H1 (cell line): ENCODE data around the gene WFDC1. TPM values are rescaled to one million over a fixed set of nuclear protein-coding genes. Genes with fewer than 3 reads are reported as not detected.

Experiments
- CTCF ChIA-PET: fragments of 300-600 bp; sonication (Branson Sonifier 250); formaldehyde crosslinking; loops from one replicate; lab custom pipeline; 2021; ENCODE audit not compliant: partially characterized antibody; lab: Charles Lee
- POLR2A ChIA-PET: fragments of 300-600 bp; sonication (Branson Sonifier 250); formaldehyde crosslinking; loops from one replicate; lab custom pipeline; 2021; ENCODE audit warnings: inconsistent platforms; ENCODE audit not compliant: partially characterized antibody; lab: Charles Lee
- DNase-seq, 2 experiments: peaks; one replicate each; pipeline versions ENCODE4 v3.0.0 to v3.0.0-alpha.2; 2010 to 2022; ENCODE audit warnings: low spot score in 2 of 2, low read depth in 1 of 2, mixed read lengths in 1 of 2
- FAIRE-seq: peaks from 2 replicates; lab custom pipeline; 2011; peaks lifted over from hg19 to GRCh38; lab: Jason Lieb, UNC
- H2AFZ ChIP-seq: 2 replicates; pipeline ENCODE4 v1.8.1; 2012; ENCODE audit warnings: low read length, inconsistent platforms
- H2AK5ac ChIP-seq: 2 replicates; pipeline ENCODE4 v1.6.1; 2013; ENCODE audit warnings: low read depth, low read length
- H2BK120ac ChIP-seq: replicated peaks from 2 replicates; pipeline ENCODE3; 2013; ENCODE audit warnings: low read depth, low read length, inconsistent platforms
- H2BK12ac ChIP-seq: 2 replicates; pipeline ENCODE4 v1.6.1; 2013; ENCODE audit warnings: low read depth, low read length
- H2BK15ac ChIP-seq: 2 replicates; pipeline ENCODE4 v1.6.1; 2013; ENCODE audit warnings: low read length
- H2BK20ac ChIP-seq: 2 replicates; pipeline ENCODE4 v1.6.1; 2013; ENCODE audit warnings: low read length
- H2BK5ac ChIP-seq: 2 replicates; pipeline ENCODE4 v1.6.1; 2013; ENCODE audit warnings: low read depth, low read length
- H3K14ac ChIP-seq: 2 replicates; pipeline ENCODE4 v1.6.1; 2013; ENCODE audit warnings: inconsistent platforms; ENCODE audit not compliant: insufficient read length
- H3K18ac ChIP-seq: 2 replicates; pipeline ENCODE4 v1.6.1; 2013; ENCODE audit warnings: low read length; ENCODE audit errors: extremely low read depth
- H3K23ac ChIP-seq: 2 replicates; pipeline ENCODE4 v1.6.1; 2013; ENCODE audit warnings: inconsistent platforms; ENCODE audit not compliant: insufficient read length
- H3K23me2 ChIP-seq: 2 replicates; pipeline ENCODE4 v1.6.1; 2013; ENCODE audit warnings: low read depth, low read length
- H3K27ac ChIP-seq: 2 replicates; pipeline ENCODE4 v1.6.1; 2011; ENCODE audit warnings: low read depth, low read length, inconsistent platforms
- H3K27me3 ChIP-seq, 4 experiments: replicated peaks in 1 of 4; 1 replicate in 1 of 4; 2 replicates in 3 of 4; pipeline versions ENCODE4 v1.6.1 to v1.8.1; 2011 to 2013; ENCODE audit warnings: low read length in 3 of 4, mild to moderate bottlenecking in 3 of 4, inconsistent platforms in 2 of 4, mixed read lengths in 2 of 4, moderate library complexity in 1 of 4; ENCODE audit not compliant: control insufficient read depth in 3 of 4, insufficient read depth in 3 of 4; ENCODE audit errors: extremely low read depth in 1 of 4
- H3K36me3 ChIP-seq, 4 experiments: 2 replicates each; pipeline versions ENCODE4 v1.6.1 to v1.8.1; 2011 to 2013; ENCODE audit warnings: mild to moderate bottlenecking in 4 of 4, low read length in 3 of 4, moderate library complexity in 2 of 4, control low read depth in 1 of 4, inconsistent platforms in 1 of 4; ENCODE audit not compliant: insufficient read depth in 4 of 4, control insufficient read depth in 2 of 4
- H3K4ac ChIP-seq: replicated peaks from 2 replicates; pipeline ENCODE3; 2013; ENCODE audit warnings: low read length, low read depth, mixed read lengths, inconsistent platforms; ENCODE audit not compliant: insufficient read length
- H3K4me1 ChIP-seq, 4 experiments: replicated peaks in 1 of 4; 1 replicate in 1 of 4; 2 replicates in 3 of 4; pipeline versions ENCODE4 v1.6.1 to v1.8.1; 2011 to 2013; ENCODE audit warnings: low read length in 3 of 4, inconsistent platforms in 2 of 4, mixed read lengths in 1 of 4; ENCODE audit not compliant: insufficient read depth in 4 of 4, control insufficient read depth in 3 of 4
- H3K4me2 ChIP-seq, 2 experiments: 2 replicates each; pipeline versions ENCODE4 v1.6.1 to v1.8.1; 2011 to 2013; ENCODE audit warnings: low read depth in 2 of 2, low read length in 2 of 2, control low read depth in 1 of 2, inconsistent platforms in 1 of 2, mild to moderate bottlenecking in 1 of 2; ENCODE audit not compliant: insufficient read depth in 1 of 2
- H3K4me3 ChIP-seq, 4 experiments: fragments of 200-600, 300-600 bp in 1 of 4; sonication (generic), shearing (Covaris generic), sonication (Bioruptor Twin) in 1 of 4; 2 replicates each; pipeline versions ENCODE4 v1.5.1 to v1.8.1; 2011 to 2016; ENCODE audit warnings: low read length in 4 of 4, low read depth in 3 of 4, control low read depth in 2 of 4, inconsistent platforms in 2 of 4, mild to moderate bottlenecking in 2 of 4, mixed read lengths in 1 of 4, moderate library complexity in 1 of 4; ENCODE audit not compliant: insufficient read depth in 2 of 4; ENCODE audit errors: extremely low read depth in 1 of 4
- H3K56ac ChIP-seq: replicated peaks from 2 replicates; pipeline ENCODE3; 2013; ENCODE audit warnings: low read depth, mild to moderate bottlenecking, mixed read lengths, low read length, inconsistent platforms; ENCODE audit not compliant: insufficient read length
- H3K79me1 ChIP-seq: 2 replicates; pipeline ENCODE4 v1.6.1; 2013; ENCODE audit warnings: low read depth, low read length, control low read depth
- H3K79me2 ChIP-seq, 2 experiments: 2 replicates each; pipeline versions ENCODE4 v1.6.1 to v1.8.1; 2012 to 2013; ENCODE audit warnings: low read length in 2 of 2, mild to moderate bottlenecking in 2 of 2, inconsistent platforms in 1 of 2; ENCODE audit not compliant: insufficient read depth in 2 of 2, control insufficient read depth in 1 of 2
- H3K9ac ChIP-seq, 4 experiments: replicated peaks in 1 of 4; 1 replicate in 1 of 4; 2 replicates in 3 of 4; pipeline versions ENCODE4 v1.6.1 to v1.8.1; 2011 to 2013; ENCODE audit warnings: low read depth in 3 of 4, low read length in 3 of 4, control low read depth in 2 of 4, mild to moderate bottlenecking in 2 of 4, moderate library complexity in 2 of 4, inconsistent platforms in 1 of 4; ENCODE audit errors: extremely low read depth in 1 of 4
- H3K9me3 ChIP-seq, 2 experiments: 2 replicates each; pipeline versions ENCODE4 v1.6.1 to v1.8.1; 2012 to 2013; ENCODE audit warnings: mild to moderate bottlenecking in 2 of 2, moderate library complexity in 2 of 2, control low read depth in 1 of 2, inconsistent platforms in 1 of 2, low read depth in 1 of 2, low read length in 1 of 2, mixed read lengths in 1 of 2; ENCODE audit not compliant: insufficient read depth in 2 of 2
- H4K20me1 ChIP-seq, 2 experiments: replicated peaks in 1 of 2; 2 replicates each; pipeline versions ENCODE3 to v1.8.1; 2011 to 2013; ENCODE audit warnings: inconsistent platforms in 2 of 2, low read length in 2 of 2, mild to moderate bottlenecking in 1 of 2; ENCODE audit not compliant: insufficient read depth in 2 of 2, control insufficient read depth in 1 of 2
- H4K5ac ChIP-seq: 2 replicates; pipeline ENCODE4 v1.6.1; 2013; ENCODE audit warnings: low read length, low read depth, mixed read lengths, inconsistent platforms; ENCODE audit not compliant: insufficient read length
- H4K8ac ChIP-seq: 2 replicates; pipeline ENCODE4 v1.8.0; 2013; ENCODE audit warnings: mild to moderate bottlenecking, moderate library complexity, low read length, inconsistent platforms; ENCODE audit not compliant: insufficient read depth; ENCODE audit errors: extremely low read depth
- H4K91ac ChIP-seq: replicated peaks from 2 replicates; pipeline ENCODE3; 2013; ENCODE audit warnings: low read length, mixed read lengths, inconsistent platforms; ENCODE audit not compliant: insufficient read length
- CBX8 ChIP-seq: fragments of 300-800, 300-1000 bp; sonication (generic); IDR thresholded peaks from 2 replicates; pipeline ENCODE4 v1.7.1; 2016; ENCODE audit warnings: low read depth, low read length, borderline replicate concordance
- CHD1 ChIP-seq: IDR thresholded peaks from 2 replicates; pipeline ENCODE4 v1.6.1; 2012; ENCODE audit warnings: low read depth, low read length, improper control_type of control experiment
- E2F6 ChIP-seq: IDR thresholded peaks from 2 replicates; pipeline ENCODE4 v1.6.1; 2012; ENCODE audit warnings: inconsistent platforms
- PHF8 ChIP-seq: fragments of 200-600 bp; sonication (generic); conservative IDR thresholded peaks from 2 replicates; pipeline ENCODE4 v1.7.1; 2012; ENCODE audit warnings: low read depth, mild to moderate bottlenecking, inconsistent platforms, low read length, moderate library complexity
- RAD21 ChIP-seq, 2 experiments: IDR thresholded peaks in 1 of 2; conservative IDR thresholded peaks in 1 of 2; 2 replicates each; pipeline ENCODE4 v1.6.1; 2011; ENCODE audit warnings: low read depth in 2 of 2, low read length in 2 of 2, improper control_type of control experiment in 1 of 2, inconsistent platforms in 1 of 2, mild to moderate bottlenecking in 1 of 2, moderate library complexity in 1 of 2
- RFX5 ChIP-seq: IDR thresholded peaks from 2 replicates; pipeline ENCODE4 v1.6.1; 2011; ENCODE audit warnings: low read depth, low read length, improper control_type of control experiment, borderline replicate concordance
- SAP30 ChIP-seq: fragments of 300-600 bp; sonication (generic); IDR thresholded peaks from 2 replicates; pipeline ENCODE4 v1.7.1; 2012; ENCODE audit warnings: low read length, moderate library complexity, mild to moderate bottlenecking, inconsistent platforms; ENCODE audit not compliant: insufficient read depth, insufficient replicate concordance
- SUZ12 ChIP-seq: fragments of 200-600 bp; sonication (generic); IDR thresholded peaks from 2 replicates; pipeline ENCODE4 v1.6.1; 2012; ENCODE audit warnings: mild to moderate bottlenecking, inconsistent platforms, low read length, moderate library complexity, mixed read lengths
- YY1 ChIP-seq: IDR thresholded peaks from 2 replicates; pipeline ENCODE4 v1.6.1; 2011; ENCODE audit warnings: low read depth, mild to moderate bottlenecking, low read length
- WGBS, 2 experiments: shearing (Covaris generic) in 1 of 2; methylation state at CpG; one replicate each; pipeline versions ENCODE4 v1.1.6 to v1.1.7; 2013 to 2015; ENCODE audit warnings: low lambda C conversion rate in 2 of 2, mixed read lengths in 2 of 2, inconsistent platforms in 1 of 2, low coverage in 1 of 2, missing lambda C conversion rate in 1 of 2; ENCODE audit not compliant: insufficient replicate concordance in 2 of 2, insufficient coverage in 1 of 2, insufficient read length in 1 of 2; ENCODE audit errors: extremely low coverage in 1 of 2, missing lambda C conversion rate in 1 of 2; 5-methylcytosine and 5-hydroxymethylcytosine counted together
- polyA plus RNA-seq, 7 experiments: library from polyadenylated mRNA; depleted of rRNA in 3 of 7; stranded (reverse) in 5 of 7; unstranded in 2 of 7; fragments of >200 nt in 5 of 7; fragments of 200-250 nt in 2 of 7; gene quantifications; 1 replicate in 5 of 7; 2 replicates in 1 of 7; 4 replicates in 1 of 7; pipeline versions ENCODE4 v1.2.1 to v1.2.3, GENCODE V29; 2011 to 2013; ENCODE audit warnings: missing spikeins in 2 of 7, mixed read lengths in 2 of 7
- total RNA-seq: library from RNA; stranded (reverse); fragmentation: NEBNext Ultra II Directional; extraction: Animal tissue kit (Norgen Biotek cat#: 25700); gene quantifications from 2 replicates; pipeline ENCODE4 v1.2.1, GENCODE V29; 2021
- TF ChIP-seq, protein P1 (sequence below): IDR thresholded peaks from 2 replicates; pipeline ENCODE4 v1.6.1; 2011; ENCODE audit warnings: low read depth, mild to moderate bottlenecking, low read length; ENCODE audit not compliant: insufficient read depth

Gene WFDC1
- total and polyA plus RNA-seq, 2 of the 8 experiments (the other 6 are each of a cell fraction or from before 2014, with no cell fraction given): 0.70 to 1.1 TPM

GRCh38 chr16:84341528-84342295 lies 47.0 kb downstream of the WFDC1 start:
- H3K4me2 ChIP-seq: no peak overlapping the region
- FAIRE-seq (no peak), DNase-seq (no peak)
- ChIA-PET CTCF (interaction anchor here (0.8 kb wide), 1 partner anchor 34 kb away, joined by 3 read pairs; no protein-coding TSS in a partner anchor), POLR2A (no interaction called here)
- no peaks in the 10 kb centered on the region for H3K79me1 ChIP-seq
- no peak overlapping the region for H2BK15ac ChIP-seq
- no peak overlapping the region for H3K56ac ChIP-seq
- H2BK5ac ChIP-seq: no peak overlapping the region
- no peak overlapping the region for H3K27ac ChIP-seq
- H3K4me3 ChIP-seq: no peak overlapping the region
- H4K5ac ChIP-seq: no peak overlapping the region
- no peak overlapping the region for H4K8ac ChIP-seq
- no peak overlapping the region for H2AFZ ChIP-seq
- no peak overlapping the region for H3K23ac ChIP-seq
- H3K27me3 ChIP-seq: no peaks in the 10 kb centered on the region
- H3K9ac ChIP-seq: no peak overlapping the region
- no peak overlapping the region for H4K91ac ChIP-seq
- H3K4ac ChIP-seq: no peak overlapping the region
- WGBS, 2 experiments: 83% methylated on average over 24 of the region's 24 CpGs; no CpG with 5 or more reads in 1 of the 2 experiments
- no peaks in the 10 kb centered on the region for H3K4me1 ChIP-seq
- no peaks in the 10 kb centered on the region for H3K9me3 ChIP-seq
- no peak overlapping the region for H2AK5ac ChIP-seq
- no peak overlapping the region for H2BK20ac ChIP-seq
- no peaks in the 10 kb centered on the region for H4K20me1 ChIP-seq
- no peaks in the 10 kb centered on the region for H3K23me2 ChIP-seq
- no peak overlapping the region for H3K14ac ChIP-seq
- no peak overlapping the region for H3K18ac ChIP-seq
- H3K36me3 ChIP-seq: no peaks in the 10 kb centered on the region
- H2BK12ac ChIP-seq: no peak overlapping the region
- no peak for TF ChIP-seq SUZ12
- no peak for TF ChIP-seq CHD1
- no peak for TF ChIP-seq YY1
- no peak for TF ChIP-seq PHF8
- TF ChIP-seq CBX8: no peak
- TF ChIP-seq E2F6: no peak
- TF ChIP-seq RAD21 (IDR thresholded peaks at IDR 0.05 in 1 of 2, conservative IDR thresholded peaks at IDR 0.05 in 1 of 2; ENCODE audit: low read depth in 2 of 2, low read length in 2 of 2): no peak
- TF ChIP-seq, protein P1, sequence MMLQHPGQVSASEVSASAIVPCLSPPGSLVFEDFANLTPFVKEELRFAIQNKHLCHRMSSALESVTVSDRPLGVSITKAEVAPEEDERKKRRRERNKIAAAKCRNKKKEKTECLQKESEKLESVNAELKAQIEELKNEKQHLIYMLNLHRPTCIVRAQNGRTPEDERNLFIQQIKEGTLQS: no peak
- TF ChIP-seq SAP30: no peak
- TF ChIP-seq RFX5: no peak
- H2BK120ac ChIP-seq: no peak overlapping the region
- H3K79me2 ChIP-seq: no peaks in the 10 kb centered on the region
